HG02852 (cell line): ENCODE measurements around the gene CSF3R.
A peak's percentile ranks its signal among the peaks of the same experiment; 100 is the strongest.

Experiments used
- ATAC-seq: cut with Tn5 transposase; IDR thresholded peaks from one replicate; pipeline ENCODE4 v1.9.1; 2021; ENCODE audit warnings: mild to moderate bottlenecking, moderate library complexity; ENCODE audit not compliant: unreplicated experiment

The CSF3R gene

DNA sequence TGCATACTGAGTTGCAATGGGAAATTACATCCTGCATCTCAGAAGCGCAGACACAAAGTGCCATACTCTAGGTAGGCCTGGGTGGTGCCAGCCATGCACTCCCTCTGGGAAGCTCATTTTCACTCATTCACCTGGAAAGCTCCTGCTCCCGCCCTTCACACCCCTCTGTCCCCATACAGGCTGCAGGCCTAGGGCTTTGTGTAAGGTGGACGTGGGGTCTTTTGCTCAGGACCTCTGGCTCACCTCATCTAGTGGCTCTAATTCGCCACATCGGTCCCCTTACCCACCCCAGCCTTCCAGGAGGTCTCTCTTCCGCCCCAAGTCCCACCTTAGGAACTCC is 19.3 kb downstream of the CSF3R start:
- peak; percentile 4 for ATAC-seq

DNA sequence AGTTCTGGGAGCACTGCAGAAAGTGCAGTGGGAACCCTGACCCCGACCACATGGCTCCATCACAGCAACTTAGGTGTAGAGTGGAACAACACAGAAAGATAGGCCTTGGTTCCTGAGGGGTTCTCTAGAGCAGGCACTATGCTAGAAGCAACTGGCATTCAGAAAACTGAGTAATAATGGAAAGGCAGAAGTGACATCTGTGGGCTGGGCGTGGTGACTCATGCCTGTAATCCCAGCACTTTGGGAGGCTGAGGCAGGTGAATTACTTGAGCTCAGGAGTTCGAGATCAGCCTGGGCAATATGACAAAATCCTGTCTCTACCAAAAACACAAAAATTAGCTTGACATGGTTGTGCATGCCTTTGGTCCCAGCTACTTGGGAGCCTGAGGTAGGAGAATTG is 23.8 kb downstream of the CSF3R start:
- no peak for ATAC-seq

DNA sequence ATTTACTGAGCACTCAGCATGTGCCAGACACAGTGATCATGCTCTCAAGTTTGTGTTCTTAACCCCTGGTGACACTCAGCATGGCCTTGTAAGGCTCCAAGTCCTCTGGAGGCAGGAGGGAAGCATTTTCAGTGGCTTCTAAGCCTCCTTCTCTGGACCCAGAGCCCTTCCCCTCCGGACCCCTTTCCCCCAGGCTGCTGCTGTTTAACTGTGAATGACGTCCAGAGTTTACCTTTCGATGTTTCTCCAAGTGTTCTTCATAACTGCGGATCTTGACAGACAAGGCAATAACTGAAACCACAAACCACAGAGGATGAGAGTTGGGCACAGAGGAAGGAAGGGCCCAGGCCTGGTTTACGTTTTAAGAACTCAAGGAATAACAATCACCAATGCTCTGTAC is 25.0 kb downstream of the CSF3R start:
- ATAC-seq = no peak

DNA sequence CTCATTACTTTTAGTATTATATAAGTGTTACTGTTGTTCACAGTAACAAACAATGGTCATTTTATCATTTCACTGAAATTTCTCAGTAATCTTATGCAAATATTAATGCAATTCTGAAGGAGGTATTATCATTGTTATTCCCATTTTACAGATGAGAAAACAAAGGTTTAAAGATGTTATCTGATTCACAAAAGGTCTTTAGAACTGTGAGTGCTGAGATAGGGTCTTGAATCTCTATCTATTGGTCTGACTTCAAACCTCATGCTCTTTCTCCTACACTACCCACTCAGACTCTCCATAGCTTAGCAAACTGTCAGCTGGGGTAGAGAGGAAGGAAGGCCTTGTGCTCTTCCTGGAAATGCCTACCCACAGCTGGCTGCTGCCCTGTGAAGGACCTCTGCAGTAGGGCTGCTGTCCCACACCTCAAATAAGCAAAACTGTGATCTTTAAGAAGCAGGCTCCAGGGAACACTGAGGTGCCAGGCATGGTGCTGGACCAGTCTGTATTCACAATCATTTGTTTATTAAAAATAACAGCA is 26.3 kb downstream of the CSF3R start:
- ATAC-seq = no peak

DNA sequence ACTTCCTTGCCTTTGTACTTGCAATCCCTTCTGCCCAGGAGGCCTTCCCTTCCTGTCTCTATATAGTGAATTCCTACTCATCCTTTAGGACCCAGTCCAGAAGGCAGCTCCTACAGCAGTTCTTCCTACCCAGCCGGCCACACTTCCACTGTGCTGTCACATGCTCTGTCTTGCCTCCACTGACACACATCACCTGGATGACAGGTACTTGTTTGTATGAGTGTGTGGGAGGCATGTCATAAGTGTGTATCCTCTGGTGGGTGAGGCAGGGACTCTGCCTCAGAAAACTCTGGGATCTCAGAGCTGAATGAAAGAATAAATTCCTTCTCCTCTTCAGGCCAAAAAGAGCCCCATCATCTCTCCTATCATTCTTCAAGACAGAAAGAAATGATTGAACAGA is 27.3 kb downstream of the CSF3R start:
- ATAC-seq = no peak

DNA sequence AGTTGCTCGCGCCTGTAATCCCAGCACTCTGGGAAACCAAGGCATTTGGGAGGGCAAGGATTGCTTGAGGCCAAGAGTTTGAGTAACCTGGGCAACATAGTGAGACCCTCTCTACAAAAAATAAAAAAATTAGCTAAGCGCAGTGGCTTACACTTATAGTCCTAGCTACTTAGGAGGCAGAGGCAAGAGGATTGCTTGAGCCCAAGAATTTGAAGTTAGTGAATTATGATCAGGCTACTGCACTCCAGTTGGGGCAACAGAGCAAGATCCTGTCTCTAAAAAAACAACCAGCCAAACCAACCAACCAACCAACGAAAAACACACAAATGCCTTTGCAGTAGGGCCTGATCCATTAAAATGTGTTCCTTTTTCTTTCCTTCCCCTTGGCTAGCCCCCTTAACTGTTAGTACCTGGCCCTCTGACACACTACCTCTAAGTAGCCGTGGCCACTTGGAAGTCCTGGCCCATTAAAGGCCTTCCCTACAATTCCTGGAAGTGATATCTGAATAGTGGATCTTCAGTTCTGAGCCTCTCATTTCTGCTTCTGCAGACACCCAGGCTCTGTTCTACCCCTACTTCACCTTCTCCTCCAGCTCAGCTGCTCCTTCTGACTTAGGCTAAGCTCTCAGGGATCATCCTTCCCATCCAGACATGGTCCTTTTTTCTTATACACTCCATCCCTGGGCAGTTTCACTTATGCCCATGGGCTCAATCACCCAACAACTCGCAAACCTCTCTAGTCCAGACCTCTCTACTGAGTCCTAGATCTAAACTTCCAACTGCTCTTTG is 28.9 kb downstream of the CSF3R start:
- ATAC-seq = no peak

DNA sequence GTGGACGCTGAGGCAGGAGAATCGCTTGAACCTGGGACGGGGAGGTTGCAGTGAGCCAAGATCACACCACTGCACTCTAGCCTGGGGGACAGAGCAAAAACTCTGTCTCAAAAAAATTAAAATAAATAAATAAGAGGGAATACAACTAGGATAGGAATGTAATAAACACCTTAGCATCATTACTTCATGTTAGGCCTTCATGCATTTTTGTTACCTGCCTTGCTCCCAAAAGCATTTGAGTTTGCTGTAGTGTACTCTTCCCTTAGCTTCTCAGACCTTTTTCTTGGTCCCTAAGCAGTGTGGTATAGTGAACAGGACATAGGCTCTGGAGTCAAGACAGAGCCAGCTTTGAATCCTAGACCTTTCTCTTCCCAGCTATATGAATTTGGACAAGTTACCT is 29.7 kb downstream of the CSF3R start:
- ATAC-seq = no peak

DNA sequence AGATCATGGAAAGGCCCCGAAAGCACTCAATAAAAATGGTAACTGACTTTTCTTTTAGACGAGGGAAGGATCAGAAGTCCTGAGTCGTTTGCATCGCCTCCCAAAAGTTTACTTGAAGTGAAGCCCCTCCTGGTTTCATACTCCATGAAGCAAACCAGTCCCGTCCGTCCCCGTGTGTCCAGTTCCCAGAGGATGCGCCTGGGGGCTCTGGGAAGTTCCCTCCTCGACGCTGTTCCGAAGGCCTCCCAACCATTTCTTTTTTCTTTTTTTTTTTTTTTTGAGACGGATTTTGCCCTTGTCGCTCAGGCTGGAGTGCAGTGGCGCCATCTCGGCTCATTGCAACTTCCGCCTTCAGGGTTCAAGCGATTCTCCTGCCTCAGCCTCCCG is 31.8 kb downstream of the CSF3R start:
- no peak for ATAC-seq

DNA sequence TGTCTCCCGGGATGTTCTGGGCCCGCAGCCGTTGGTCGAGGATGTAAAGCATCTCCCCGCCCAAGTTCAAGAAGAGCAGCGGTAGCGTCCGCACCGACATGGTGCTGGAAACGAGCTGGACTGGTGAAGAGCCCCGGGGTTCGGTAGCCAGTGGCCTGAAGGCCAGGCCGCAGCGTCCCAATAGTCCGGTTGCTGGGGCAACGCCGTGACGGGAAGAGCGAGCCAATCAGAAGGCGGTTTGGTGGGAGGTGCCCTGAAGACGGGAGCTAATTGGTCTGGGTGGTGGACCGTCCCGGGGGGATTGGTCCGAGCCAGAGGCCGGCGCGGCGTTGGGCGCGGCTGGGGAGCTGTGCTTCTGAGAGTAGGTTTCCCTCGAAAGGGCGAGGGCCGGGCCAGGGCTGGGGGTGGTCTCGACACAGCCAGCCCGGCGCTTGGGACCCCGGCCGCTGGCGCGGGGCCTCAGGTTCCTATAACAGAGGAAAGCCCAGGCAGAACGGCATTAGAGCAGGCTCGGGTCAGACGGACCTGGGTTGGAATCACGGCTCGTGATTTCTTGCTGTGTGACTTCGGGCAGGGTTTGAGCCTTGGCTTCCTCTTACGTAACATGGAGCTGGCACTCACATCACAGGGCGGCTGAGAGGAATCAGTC is 32.3 kb downstream of the CSF3R start, which contains the start of gene OSCP1:
TSS of gene OSCP1 (minus strand) at position 182 of the 649 bp plus-strand sequence. CDS start at position 100, 82 bp downstream.
- peak; percentile 99 for ATAC-seq

DNA sequence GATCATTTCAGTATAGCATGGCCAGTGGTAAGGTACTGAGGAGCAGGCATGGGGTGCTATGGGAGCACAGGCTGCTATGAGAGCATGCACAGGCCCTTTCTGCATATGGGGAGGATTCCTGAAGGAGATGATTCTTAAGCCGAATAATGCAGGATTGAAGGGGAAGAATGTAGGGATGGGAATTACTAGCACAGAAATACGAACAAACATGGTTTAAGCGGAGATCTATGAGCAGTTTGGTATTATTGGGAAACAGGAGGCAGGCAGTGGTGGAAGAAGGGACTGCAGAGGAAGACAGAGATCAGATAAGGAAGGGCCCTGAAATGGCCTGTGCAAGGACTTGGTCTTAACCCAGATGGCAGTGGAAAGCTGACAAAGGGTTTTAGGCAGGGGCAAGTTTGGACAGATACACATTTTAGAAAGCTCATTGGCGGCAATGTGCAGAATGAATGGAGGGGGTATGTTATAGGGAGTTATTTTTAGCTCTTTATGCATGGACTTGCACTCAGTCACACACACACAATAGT is 34.1 kb downstream of the CSF3R start:
- no peak for ATAC-seq

DNA sequence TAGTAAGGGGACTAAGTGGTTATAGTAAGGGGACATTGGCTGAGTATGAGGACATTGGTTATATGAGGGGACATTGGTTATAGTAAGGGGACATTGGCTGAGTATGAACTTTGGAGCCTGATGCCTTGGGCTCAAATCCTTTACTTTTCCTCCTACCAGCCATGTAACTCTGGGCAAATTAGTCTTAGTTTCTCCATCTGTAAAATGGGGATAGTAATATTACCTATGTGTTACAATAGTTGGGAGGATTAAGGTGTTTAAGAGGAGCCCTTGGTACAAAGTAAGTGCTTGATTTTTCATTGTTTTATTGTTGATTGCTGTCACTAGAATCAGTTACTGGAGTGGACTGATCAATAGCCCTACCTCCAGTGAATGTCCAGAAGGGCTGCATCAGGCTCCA is 35.3 kb downstream of the CSF3R start:
- ATAC-seq = no peak

DNA sequence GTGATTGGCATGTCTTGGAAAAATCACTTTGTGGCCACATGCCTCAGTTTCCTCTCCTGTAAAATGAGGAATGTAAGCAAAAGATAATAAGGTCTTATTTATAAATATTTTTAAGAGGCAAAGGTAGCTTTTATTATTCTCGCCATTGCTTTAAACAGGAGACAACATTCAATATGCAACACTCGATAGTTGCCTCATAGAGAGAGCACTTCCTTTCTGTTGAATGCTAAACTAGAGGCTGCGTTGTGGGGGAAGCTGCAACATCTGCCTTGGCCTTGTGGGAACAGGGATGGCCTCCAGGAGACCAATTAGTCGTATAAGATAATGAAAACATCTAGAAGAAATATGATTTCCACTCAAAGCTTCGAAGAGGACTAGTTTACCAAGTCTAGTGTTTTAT is 36.0 kb downstream of the CSF3R start:
- no peak for ATAC-seq

DNA sequence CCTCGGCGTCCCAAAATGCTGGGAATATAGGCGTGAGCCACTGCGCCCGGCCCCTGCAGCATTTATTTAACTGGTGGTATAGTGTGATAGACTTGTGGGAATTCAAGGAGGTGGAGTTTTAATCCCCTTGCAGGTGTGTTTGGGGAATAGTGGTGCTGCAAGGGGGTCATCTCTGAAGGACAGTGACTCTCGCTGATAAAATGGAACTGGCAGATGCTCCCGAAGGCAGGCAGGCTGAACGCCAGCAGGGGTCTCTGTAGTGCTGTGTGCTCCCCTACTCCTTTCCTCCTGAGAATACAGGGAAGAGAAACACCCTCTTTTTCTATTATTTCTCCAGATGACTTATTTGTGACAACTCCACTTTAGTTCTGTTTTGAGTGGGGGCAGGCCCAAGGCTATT is 36.4 kb downstream of the CSF3R start:
- ATAC-seq = no peak

DNA sequence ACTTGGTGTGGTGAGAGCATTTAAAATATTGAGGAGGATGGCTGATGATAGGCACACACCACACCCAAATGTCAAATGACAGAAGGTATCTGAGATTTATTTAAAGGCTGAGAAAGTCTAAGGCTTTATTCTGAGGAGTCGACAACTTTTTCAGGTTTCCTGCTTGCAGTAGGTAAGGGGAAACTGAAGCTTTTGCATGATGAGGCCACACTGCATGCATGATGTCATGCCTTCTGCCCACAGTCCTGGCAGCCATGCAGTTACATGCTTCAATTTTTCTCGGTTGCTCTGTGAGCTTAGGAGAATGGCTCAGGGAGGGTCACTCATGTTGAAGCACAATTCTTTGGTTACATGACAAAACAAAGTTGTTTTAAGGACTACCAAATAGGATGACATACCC is 39.4 kb downstream of the CSF3R start:
- no peak for ATAC-seq

DNA sequence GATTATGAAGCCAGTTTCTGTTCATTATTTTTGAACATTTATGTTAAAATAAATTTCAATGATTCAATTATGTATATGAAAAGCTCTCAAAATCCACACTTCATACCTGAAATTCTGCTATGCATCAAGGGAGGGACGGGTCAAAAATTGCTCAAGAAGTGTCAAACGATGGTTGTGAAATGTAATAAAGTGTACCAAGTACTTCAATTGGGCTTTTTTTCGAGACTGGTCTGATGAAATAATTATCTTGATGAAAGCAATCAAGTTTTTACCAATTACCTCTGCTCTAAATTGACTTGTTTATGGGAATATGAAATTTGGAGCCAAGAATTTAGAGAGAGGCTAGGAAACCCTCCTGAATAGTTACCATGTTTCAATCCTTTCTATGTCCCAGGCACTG is 40.4 kb downstream of the CSF3R start:
- ATAC-seq = no peak

DNA sequence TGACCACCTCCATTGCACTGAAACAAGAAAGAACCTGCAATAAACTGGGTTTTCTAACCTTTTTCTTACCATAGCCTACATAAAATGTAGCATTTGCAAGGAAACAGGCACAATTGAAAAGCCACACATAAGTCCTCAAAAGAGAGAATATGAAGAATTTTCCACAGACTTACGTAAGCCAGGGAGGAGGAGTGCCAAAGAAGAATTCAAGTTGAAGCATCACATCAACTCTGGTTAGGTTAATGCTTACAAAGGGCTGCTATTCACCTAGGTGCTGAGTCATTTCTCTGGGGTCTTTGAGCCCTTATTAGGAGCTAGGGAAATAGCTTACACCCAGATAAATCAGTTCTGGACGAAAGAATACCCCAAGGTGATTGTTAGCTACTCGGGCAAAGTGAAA is 42.1 kb downstream of the CSF3R start:
- ATAC-seq = no peak

DNA sequence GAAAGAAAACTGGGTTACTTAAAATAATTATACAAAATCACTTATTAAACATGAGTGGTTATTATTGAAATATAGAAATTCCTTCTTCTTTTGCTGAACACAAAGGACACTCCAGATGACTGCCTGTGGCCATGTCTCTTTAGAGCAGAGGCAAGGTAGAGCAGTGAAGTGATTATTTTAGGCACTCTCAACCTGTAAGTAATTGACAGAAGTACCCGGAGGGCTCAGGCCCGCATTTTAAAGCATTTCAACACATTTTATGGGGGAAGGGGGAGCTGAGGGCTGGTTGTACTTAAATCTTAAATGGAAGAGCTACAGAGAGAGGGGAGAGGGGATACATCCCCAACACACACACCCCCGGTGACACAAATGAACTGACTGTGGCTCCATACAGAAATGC is 42.7 kb downstream of the CSF3R start:
- no peak for ATAC-seq

DNA sequence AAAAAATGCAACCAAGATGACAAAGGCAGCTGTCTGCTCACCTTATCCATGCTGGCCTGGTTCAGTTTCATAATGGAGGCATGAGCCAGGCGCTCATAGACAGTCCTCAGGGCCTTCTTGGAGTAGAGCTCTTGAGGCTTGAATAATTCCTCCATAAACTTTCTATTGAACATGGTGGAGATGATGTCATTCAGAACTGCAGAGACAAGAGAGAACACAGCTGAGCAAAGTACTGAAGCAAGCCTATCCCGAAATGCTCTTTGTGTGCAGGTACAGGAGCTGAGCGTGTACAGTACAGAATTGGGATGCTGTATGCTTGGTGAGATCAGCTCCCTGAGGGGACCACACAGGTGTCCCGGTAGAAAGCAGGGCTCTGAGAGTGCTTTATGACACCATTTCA is 44.0 kb downstream of the CSF3R start:
- ATAC-seq = no peak

DNA sequence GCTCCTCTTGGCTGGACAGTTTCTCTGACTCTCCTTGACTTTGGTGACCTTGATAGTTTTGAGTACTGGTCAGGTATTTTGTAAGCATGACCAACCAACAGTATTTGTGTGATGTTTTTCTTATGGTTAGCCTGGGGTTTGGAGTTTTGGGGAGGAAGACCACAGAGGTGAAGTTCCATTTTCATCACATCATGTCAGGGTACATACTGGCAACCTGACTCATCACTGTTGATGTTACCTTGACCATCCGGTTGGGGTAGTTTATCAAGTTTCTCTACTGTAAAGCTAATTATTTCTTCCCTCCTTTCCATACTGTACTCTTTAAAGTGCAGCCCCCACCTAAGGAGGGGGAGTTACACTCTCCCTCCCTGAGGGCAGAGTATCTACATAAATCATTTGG is 45.9 kb downstream of the CSF3R start:
- ATAC-seq = no peak

DNA sequence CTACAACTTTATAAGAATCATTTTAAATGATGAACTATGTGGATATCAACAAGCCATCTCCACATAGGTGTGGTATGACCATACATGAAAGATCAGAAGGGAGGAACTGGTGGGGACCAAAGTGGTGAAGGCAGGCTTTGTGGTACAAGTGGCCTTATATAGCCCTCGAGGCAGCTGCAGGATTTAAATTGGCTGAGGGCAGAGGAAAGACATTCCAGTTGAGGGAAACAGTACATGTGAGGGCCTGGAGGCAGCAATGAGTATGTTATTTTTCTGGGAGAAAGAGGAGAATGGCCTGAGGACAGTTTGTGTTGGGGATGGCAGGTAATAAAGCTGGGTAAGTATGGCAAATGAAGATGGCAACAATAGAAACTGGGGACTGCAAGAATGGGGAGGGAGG is 49.6 kb downstream of the CSF3R start:
- ATAC-seq = no peak

DNA sequence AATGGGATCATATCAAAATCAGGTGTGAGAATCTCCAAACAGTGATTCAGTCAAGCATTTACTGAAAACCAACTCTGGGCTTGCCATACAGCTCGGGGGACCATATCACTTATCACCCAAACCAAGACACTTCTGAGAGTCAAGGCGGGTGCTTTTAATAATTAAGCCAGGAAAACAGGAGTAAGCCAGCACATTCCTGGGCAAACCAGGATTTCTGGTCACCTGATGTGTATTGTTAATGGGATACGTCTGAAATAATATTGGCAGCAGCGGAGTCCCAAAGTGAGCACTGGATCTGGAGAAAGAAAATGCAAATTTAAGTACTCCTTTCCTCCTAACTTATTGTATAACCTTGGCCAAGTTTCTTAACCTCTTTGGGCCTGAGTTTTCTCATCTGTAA is 50.1 kb downstream of the CSF3R start:
- ATAC-seq = no peak

DNA sequence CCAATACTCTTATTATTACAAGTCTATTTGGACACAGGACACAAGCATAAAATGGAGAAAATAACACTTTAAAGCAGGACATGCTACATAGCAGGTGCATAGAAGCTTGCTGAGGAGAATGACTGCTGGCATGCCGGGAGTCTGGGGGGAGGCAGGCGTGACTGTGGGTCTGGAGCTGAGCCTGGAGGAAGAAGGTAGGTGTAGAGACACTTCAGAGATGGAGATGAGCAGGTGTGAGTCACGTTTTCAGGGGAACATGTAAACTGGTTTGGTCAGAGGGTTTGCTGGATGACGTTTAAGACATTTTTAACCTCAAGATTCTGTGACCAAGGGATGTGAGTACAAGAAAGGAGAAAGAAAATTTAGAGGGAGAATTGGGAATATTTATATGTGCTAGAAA is 56.9 kb downstream of the CSF3R start:
- ATAC-seq = no peak
